Measurements from ENCODE around the gene RNF14.

DNA sequence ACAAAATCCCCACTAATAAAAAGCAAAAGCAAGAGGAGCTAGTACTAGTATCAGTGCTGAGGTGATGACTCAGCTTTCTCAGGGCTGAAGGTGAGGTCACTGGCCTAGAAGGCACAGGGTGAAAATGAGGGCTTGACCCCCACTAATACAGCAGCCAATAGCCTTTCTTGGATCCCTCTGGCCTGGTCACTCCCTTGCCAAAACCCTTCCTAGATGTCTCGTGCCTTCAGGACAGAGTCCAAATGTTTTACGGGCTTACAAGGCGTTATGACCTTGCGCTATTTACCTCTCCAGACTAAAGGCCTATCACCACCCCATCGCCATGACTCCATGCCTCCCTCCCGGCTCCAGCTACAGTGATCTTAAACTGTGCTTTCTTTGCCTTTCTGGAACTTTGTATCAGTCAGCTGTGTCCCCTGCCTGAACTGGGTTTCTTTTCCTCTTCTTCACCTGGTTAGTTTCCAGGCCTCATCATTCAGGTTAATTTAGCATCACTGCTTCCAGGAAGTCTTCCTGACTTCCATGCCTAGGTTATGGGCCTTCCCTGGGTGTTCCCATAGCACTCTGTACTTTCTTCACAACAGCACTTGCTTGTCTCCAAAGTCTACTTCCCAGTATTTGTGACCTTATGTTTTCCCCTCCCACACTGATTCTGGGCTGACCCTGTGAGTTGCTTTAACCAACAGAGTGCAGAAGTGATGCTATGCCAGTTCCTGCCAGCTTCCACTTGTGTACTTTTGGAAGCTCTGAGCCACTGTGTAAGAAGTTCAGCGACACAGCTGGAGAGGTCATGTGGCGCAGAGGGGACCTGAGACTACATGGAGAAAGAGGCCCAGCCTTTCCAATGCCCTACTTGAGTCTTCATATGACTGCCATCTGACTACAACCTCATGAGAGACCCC lies 49.4 kb upstream of the RNF14 start:
- TF ChIP-seq YY1 (IDR thresholded peaks at IDR 0.05; ENCODE audit: extremely low read depth, insufficient replicate concordance, low read depth, low read length) (no peak), SRF (IDR thresholded peaks at IDR 0.05; ENCODE audit: low read depth) (no peak), ZFX (IDR thresholded peaks at IDR 0.05) (no peak), CTCF (IDR thresholded peaks at IDR 0.05 in 2 of 3, conservative IDR thresholded peaks at IDR 0.05 in 1 of 3; ENCODE audit: borderline replicate concordance in 1 of 3, insufficient read depth in 1 of 3, low read depth in 2 of 3, low read length in 2 of 3) (no peak), POLR2AphosphoS5 (IDR thresholded peaks at IDR 0.05; ENCODE audit: low read depth, low read length) (no peak), EZH2 (IDR thresholded peaks at IDR 0.05) (no peak), POLR2A (IDR thresholded peaks at IDR 0.05; ENCODE audit: borderline replicate concordance, extremely low read depth, insufficient read depth, insufficient read length) (no peak), ZBTB33 (IDR thresholded peaks at IDR 0.05; ENCODE audit: extremely low read depth, insufficient replicate concordance, low read length) (no peak), ELF1 (IDR thresholded peaks at IDR 0.05; ENCODE audit: borderline replicate concordance, low read depth) (no peak)
- TF ChIP-seq, protein P1, sequence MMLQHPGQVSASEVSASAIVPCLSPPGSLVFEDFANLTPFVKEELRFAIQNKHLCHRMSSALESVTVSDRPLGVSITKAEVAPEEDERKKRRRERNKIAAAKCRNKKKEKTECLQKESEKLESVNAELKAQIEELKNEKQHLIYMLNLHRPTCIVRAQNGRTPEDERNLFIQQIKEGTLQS (IDR thresholded peaks at IDR 0.05): no peak
- TF ChIP-seq, protein P2, sequence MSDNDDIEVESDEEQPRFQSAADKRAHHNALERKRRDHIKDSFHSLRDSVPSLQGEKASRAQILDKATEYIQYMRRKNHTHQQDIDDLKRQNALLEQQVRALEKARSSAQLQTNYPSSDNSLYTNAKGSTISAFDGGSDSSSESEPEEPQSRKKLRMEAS (IDR thresholded peaks at IDR 0.05): no peak
- TF ChIP-seq, protein P3, sequence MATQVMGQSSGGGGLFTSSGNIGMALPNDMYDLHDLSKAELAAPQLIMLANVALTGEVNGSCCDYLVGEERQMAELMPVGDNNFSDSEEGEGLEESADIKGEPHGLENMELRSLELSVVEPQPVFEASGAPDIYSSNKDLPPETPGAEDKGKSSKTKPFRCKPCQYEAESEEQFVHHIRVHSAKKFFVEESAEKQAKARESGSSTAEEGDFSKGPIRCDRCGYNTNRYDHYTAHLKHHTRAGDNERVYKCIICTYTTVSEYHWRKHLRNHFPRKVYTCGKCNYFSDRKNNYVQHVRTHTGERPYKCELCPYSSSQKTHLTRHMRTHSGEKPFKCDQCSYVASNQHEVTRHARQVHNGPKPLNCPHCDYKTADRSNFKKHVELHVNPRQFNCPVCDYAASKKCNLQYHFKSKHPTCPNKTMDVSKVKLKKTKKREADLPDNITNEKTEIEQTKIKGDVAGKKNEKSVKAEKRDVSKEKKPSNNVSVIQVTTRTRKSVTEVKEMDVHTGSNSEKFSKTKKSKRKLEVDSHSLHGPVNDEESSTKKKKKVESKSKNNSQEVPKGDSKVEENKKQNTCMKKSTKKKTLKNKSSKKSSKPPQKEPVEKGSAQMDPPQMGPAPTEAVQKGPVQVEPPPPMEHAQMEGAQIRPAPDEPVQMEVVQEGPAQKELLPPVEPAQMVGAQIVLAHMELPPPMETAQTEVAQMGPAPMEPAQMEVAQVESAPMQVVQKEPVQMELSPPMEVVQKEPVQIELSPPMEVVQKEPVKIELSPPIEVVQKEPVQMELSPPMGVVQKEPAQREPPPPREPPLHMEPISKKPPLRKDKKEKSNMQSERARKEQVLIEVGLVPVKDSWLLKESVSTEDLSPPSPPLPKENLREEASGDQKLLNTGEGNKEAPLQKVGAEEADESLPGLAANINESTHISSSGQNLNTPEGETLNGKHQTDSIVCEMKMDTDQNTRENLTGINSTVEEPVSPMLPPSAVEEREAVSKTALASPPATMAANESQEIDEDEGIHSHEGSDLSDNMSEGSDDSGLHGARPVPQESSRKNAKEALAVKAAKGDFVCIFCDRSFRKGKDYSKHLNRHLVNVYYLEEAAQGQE (IDR thresholded peaks at IDR 0.05; ENCODE audit: low read depth): no peak

Measured in HCT116 (cell line).